Measurements from ENCODE around the gene ZBTB4.

GRCh38 chr17:7428557-7428956 is 50.9 kb downstream of the ZBTB4 start, which contains the start of gene SPEM3:
- TF ChIP-seq POLR2AphosphoS5 (IDR thresholded peaks at IDR 0.05; ENCODE audit: low read depth) (no peak), CTCF (conservative IDR thresholded peaks at IDR 0.05; ENCODE audit: low read depth in 2 of 2) (no peak), REST (IDR thresholded peaks at IDR 0.05; ENCODE audit: unreplicated experiment) (no peak), JUNB (IDR thresholded peaks at IDR 0.05; ENCODE audit: unreplicated experiment) (no peak)
